ENCODE results near the gene PTPRK.

DNA sequence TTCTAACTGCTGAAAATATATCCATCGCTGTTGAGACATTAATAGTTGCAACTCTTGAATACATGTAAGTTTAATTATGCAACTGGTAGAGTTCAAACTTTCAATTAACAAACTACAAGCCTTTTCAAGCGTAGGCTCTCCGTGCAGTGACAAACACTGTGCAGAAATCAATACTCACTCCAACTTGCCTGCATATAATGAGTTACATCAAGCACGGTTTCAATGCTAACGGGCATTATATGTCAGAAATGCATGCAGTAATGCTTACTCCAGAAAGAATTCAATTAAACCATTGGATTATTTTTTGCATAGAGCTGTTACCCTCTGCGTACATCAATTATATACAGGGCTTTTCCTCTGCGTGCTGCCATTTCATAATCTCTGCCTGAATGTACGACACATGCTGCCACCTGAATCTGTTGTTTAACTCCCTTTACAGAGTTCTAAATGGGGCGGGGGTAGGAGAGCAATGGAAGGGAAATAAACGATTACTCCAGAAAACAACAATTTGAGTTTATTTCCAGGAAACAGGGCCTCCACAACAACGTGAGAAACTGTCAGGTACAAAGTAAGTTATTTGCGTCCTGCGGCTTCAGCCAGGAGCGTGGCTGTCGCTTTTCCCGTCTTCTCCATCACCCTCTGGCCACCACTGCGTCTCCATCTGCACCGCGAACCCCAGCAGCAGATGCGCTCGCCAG is 1.8 kb downstream of the PTPRK start:
- TF ChIP-seq, protein P1, sequence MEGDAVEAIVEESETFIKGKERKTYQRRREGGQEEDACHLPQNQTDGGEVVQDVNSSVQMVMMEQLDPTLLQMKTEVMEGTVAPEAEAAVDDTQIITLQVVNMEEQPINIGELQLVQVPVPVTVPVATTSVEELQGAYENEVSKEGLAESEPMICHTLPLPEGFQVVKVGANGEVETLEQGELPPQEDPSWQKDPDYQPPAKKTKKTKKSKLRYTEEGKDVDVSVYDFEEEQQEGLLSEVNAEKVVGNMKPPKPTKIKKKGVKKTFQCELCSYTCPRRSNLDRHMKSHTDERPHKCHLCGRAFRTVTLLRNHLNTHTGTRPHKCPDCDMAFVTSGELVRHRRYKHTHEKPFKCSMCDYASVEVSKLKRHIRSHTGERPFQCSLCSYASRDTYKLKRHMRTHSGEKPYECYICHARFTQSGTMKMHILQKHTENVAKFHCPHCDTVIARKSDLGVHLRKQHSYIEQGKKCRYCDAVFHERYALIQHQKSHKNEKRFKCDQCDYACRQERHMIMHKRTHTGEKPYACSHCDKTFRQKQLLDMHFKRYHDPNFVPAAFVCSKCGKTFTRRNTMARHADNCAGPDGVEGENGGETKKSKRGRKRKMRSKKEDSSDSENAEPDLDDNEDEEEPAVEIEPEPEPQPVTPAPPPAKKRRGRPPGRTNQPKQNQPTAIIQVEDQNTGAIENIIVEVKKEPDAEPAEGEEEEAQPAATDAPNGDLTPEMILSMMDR (conservative IDR thresholded peaks at IDR 0.05 in 1 of 2, IDR thresholded peaks at IDR 0.05 in 1 of 2; ENCODE audit: low read depth in 1 of 2, low read length in 2 of 2) = no peak
- no peak for TF ChIP-seq EZH2 (IDR thresholded peaks at IDR 0.05; ENCODE audit: low read length, missing control alignments)

All from fibroblast of lung (primary cell).